Measurements from ENCODE around the gene RAB40B.
A peak's percentile ranks its signal among the peaks of the same experiment; 100 is the strongest.

Gene RAB40B

GRCh38 chr17:82702231-82702927 lies 3.9 kb upstream of the RAB40B start:
- peak overlapping the region; percentile 36 for H3K27ac ChIP-seq
- no peak; the same call in 1 of the 2 replicates for TF ChIP-seq CTCF (conservative IDR thresholded peaks at IDR 0.05)

- TF ChIP-seq CTCF (conservative IDR thresholded peaks at IDR 0.05) = no peak
- H3K27ac ChIP-seq = 0 out of 2 replicates have a peak overlapping the region, but pooled peaks have one; percentile 81
Measured at GRCh38 chr17:82699551-82699950, 1.1 kb upstream of the RAB40B start.

GRCh38 chr17:82698974-82699442 lies 510 bp upstream of the RAB40B start:
- peak overlapping the region; percentile 81 for H3K27ac ChIP-seq
- no peak for TF ChIP-seq CTCF (conservative IDR thresholded peaks at IDR 0.05)

- peak overlapping the region; percentile 81 for H3K27ac ChIP-seq
- TF ChIP-seq CTCF (conservative IDR thresholded peaks at IDR 0.05) = no peak
Measured at GRCh38 chr17:82697808-82698064, 762 bp downstream of the RAB40B start.

- peak overlapping the region; percentile 81; the same call in 1 of the 2 replicates for H3K27ac ChIP-seq
Measured at GRCh38 chr17:82696916-82697807, 1.3 kb downstream of the RAB40B start.

GRCh38 chr17:82696259-82696658 lies 2.2 kb downstream of the RAB40B start:
- no peak for TF ChIP-seq CTCF (conservative IDR thresholded peaks at IDR 0.05)
- no peak overlapping the region for H3K27ac ChIP-seq

More at GRCh38 chr17:82696916-82697807, 1.3 kb downstream of the RAB40B start:
- no peak for TF ChIP-seq CTCF (conservative IDR thresholded peaks at IDR 0.05)

GRCh38 chr17:82694647-82695046 lies 3.9 kb downstream of the RAB40B start:
- no peak for TF ChIP-seq CTCF (conservative IDR thresholded peaks at IDR 0.05)
- no peak overlapping the region for H3K27ac ChIP-seq
